ENCODE data around the gene CDX2.
A peak's percentile ranks its signal among the peaks of the same experiment; 100 is the strongest.

Gene CDX2

GRCh38 chr13:27953676-27954405 lies 15.3 kb downstream of the CDX2 start:
- DNase-seq: peak; percentile 87
- H3K4me3 ChIP-seq (ENCODE audit: low read depth, low read length): peak overlapping the region; percentile 37

DNA sequence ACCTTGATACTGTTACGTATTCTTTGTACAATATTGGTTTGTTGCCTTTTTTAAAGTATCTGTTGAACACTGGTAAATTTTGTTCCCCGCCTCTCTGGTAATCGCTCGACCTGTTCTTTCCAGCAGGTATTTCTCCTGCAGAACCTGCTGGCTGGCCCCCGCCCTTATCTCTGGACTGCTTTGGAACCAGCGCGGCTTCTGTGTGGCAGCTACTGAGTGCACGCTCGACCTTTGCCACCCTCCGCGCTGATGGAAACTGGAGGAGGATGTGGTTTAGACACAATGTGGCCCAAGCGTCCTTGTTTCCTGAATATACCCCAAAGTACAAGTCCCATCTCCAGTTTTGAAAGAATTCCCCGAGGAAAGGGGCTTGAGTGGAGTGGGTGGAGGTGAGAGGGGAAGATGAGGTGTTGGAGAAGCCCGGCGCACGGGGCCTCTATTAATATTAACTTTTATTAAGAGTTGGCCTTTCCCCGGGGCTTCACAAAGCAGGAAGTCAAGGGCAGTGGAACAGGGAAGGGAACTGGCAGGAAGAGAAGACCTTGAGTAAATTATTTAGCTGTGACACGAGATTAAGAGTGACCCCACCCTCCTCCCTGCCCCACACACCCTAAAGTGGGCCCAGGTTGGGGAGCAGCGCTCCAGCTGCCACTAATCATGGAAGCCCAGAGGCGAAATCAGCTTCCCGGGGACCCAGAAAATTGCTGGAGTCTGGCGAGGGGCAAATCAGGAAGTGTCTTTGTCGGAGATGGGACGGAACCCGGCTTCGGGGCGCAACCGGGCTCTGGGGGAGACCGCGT lies 16.0 kb downstream of the CDX2 start:
- H3K36me3 ChIP-seq: no peaks in the 10 kb centered on the region
- DNase-seq: no peak
- peaks cover 95% of the 10 kb centered on the region for H3K27me3 ChIP-seq (ENCODE audit: insufficient read depth, low read depth, severe bottlenecking)
- no peak overlapping the region for H3K27ac ChIP-seq
- no peak overlapping the region for H3K4me3 ChIP-seq (ENCODE audit: low read depth, low read length)
- TF ChIP-seq, protein P1, sequence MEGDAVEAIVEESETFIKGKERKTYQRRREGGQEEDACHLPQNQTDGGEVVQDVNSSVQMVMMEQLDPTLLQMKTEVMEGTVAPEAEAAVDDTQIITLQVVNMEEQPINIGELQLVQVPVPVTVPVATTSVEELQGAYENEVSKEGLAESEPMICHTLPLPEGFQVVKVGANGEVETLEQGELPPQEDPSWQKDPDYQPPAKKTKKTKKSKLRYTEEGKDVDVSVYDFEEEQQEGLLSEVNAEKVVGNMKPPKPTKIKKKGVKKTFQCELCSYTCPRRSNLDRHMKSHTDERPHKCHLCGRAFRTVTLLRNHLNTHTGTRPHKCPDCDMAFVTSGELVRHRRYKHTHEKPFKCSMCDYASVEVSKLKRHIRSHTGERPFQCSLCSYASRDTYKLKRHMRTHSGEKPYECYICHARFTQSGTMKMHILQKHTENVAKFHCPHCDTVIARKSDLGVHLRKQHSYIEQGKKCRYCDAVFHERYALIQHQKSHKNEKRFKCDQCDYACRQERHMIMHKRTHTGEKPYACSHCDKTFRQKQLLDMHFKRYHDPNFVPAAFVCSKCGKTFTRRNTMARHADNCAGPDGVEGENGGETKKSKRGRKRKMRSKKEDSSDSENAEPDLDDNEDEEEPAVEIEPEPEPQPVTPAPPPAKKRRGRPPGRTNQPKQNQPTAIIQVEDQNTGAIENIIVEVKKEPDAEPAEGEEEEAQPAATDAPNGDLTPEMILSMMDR (IDR thresholded peaks at IDR 0.05; ENCODE audit: low read depth, low read length): no peak
- H3K9me3 ChIP-seq (ENCODE audit: severe bottlenecking): peaks cover 28% of the 10 kb centered on the region

More at GRCh38 chr13:27953676-27954405, 15.3 kb downstream of the CDX2 start:
- Histone ChIP-seq H3K27ac (peak overlapping the region; percentile 23), H3K27me3 (ENCODE audit: insufficient read depth, low read depth, severe bottlenecking) (peaks cover 97% of the 10 kb centered on the region), H3K9me3 (ENCODE audit: severe bottlenecking) (peaks cover 24% of the 10 kb centered on the region), H3K36me3 (no peaks in the 10 kb centered on the region)
- TF ChIP-seq, protein P1 (IDR thresholded peaks at IDR 0.05; ENCODE audit: low read depth, low read length): peak; percentile 96

- Histone ChIP-seq H3K9me3 (ENCODE audit: severe bottlenecking) (peaks cover 24% of the 10 kb centered on the region), H3K4me3 (ENCODE audit: low read depth, low read length) (no peak overlapping the region), H3K27me3 (ENCODE audit: insufficient read depth, low read depth, severe bottlenecking) (peaks cover 95% of the 10 kb centered on the region), H3K27ac (no peak overlapping the region), H3K36me3 (no peaks in the 10 kb centered on the region)
- no peak for DNase-seq
- TF ChIP-seq, protein P1 (IDR thresholded peaks at IDR 0.05; ENCODE audit: low read depth, low read length): no peak
These were observed 26.1 kb downstream of the CDX2 start for GRCh38 chr13:27942972-27943371.

DNA sequence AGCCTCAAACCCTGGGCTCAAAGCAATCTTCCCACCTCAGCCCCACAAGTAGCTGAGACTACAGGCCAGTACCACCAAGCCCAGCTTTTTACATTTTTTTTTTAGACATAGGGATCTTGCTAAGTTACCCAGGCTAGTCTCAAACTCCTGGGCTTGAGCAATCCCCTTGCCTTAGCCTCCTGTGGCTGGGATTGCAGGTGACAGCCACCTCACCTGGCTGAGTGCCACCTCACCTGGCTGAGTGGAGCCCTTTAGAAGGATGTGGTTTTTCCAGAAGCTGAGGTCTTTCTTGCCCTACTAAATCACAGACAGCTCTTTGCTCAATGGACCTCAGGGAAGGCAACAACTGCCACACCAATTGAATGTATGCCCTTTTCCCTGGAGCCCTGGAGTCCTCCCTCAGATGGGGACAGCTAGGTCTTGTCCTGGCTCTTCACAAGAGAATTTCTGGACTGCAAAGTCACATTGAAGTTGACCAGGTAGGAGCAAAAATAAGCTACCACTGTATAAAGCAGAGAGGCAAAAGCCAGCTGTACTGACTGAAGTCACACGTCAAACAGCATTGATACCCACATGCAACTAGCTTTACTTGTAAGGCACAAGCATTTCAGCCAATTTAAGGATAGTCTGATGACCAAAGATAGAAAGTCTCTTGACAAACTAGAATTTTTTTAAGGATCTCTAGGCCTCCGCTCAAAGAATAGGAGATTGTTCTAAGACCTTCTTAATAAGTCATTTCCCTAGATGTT lies 35.4 kb downstream of the CDX2 start:
- H3K4me3 ChIP-seq (ENCODE audit: low read depth, low read length): no peak overlapping the region
- no peak for DNase-seq
- H3K27ac ChIP-seq: no peak overlapping the region
- peaks cover 22% of the 10 kb centered on the region for H3K9me3 ChIP-seq (ENCODE audit: severe bottlenecking)
- TF ChIP-seq, protein P1 (IDR thresholded peaks at IDR 0.05; ENCODE audit: low read depth, low read length): no peak
- H3K36me3 ChIP-seq: no peaks in the 10 kb centered on the region
- peaks cover 64% of the 10 kb centered on the region for H3K27me3 ChIP-seq (ENCODE audit: insufficient read depth, low read depth, severe bottlenecking)

- H3K27me3 ChIP-seq (ENCODE audit: insufficient read depth, low read depth, severe bottlenecking): peaks cover 68% of the 10 kb centered on the region
- TF ChIP-seq, protein P1 (IDR thresholded peaks at IDR 0.05; ENCODE audit: low read depth, low read length): no peak
- no peak overlapping the region for H3K4me3 ChIP-seq (ENCODE audit: low read depth, low read length)
- H3K9me3 ChIP-seq (ENCODE audit: severe bottlenecking): peaks cover 29% of the 10 kb centered on the region
- H3K36me3 ChIP-seq: no peaks in the 10 kb centered on the region
- no peak for DNase-seq
- H3K27ac ChIP-seq: no peak overlapping the region
These were observed 36.0 kb downstream of the CDX2 start for GRCh38 chr13:27933118-27933517.
